Suprapubic skin (tissue), 4 donors: Measurements from ENCODE around the gene DISP3.

Experiments used
- CTCF ChIP-seq, 2 donors: fragments of 200-600 bp in 1 of 2; fragments of 450-650 bp in 1 of 2; sonication (generic) in 1 of 2; IDR thresholded peaks; one replicate each; pipeline ENCODE4 v1.5.1; 2016 to 2019; ENCODE audit warnings: antibody characterized with exemption in 2 of 2, mild to moderate bottlenecking in 1 of 2, moderate library complexity in 1 of 2
- EP300 ChIP-seq: sonication (generic); formaldehyde crosslinking; IDR thresholded peaks from one replicate; pipeline ENCODE4 v1.6.1; 2017; ENCODE audit warnings: antibody characterized with exemption
- POLR2A ChIP-seq, 2 donors: fragments of 450-650 bp; IDR thresholded peaks; one replicate each; pipeline ENCODE4 v1.6.1; 2017; ENCODE audit warnings: antibody characterized with exemption in 2 of 2, mild to moderate bottlenecking in 2 of 2, moderate library complexity in 2 of 2
- POLR2AphosphoS5 ChIP-seq, 3 donors: sonication (generic); formaldehyde crosslinking; IDR thresholded peaks; one replicate each; pipeline ENCODE4 v1.6.1; 2017; ENCODE audit warnings: antibody characterized with exemption in 3 of 3

DNA sequence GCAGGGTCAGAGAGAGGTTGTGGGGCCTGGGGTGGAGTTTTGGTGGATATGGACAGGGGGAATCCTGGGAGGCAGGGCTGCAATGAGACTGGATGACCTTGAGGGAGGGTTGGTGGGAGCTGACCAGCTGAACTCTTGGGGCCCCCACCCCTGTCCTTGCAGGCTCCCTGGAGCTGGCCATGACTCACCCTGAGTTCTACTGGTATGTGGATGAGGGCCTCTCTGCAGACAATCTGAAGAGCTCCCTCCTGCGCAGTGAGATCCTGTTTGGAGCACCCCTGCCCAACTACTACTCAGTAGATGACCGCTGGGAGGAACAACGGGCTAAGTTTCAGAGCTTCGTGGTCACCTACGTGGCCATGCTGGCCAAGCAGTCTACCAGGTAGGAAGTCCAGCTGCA lies 23.6 kb downstream of the DISP3 start:
- TF ChIP-seq CTCF (IDR thresholded peaks at IDR 0.05) = no peak
- TF ChIP-seq POLR2AphosphoS5 (IDR thresholded peaks at IDR 0.05) = no peak
- no peak for TF ChIP-seq POLR2A (IDR thresholded peaks at IDR 0.05)
- no peak for TF ChIP-seq EP300
